MM.1S (cell line): ENCODE results near the gene BTBD9.

Experiments
- EZH2 ChIP-seq: fragments of 300-600 bp; sonication (generic); optimal IDR thresholded peaks from 2 replicates; pipeline ENCODE3; 2017; ENCODE audit warnings: low read depth, mild to moderate bottlenecking, antibody characterized with exemption, low read length, mixed read lengths
- TF ChIP-seq, protein P1 (sequence below): fragments of 300-600 bp; sonication (generic); IDR thresholded peaks from 2 replicates; pipeline ENCODE4 v1.5.1; 2016; ENCODE audit warnings: antibody characterized with exemption, low read length, mixed read lengths

DNA sequence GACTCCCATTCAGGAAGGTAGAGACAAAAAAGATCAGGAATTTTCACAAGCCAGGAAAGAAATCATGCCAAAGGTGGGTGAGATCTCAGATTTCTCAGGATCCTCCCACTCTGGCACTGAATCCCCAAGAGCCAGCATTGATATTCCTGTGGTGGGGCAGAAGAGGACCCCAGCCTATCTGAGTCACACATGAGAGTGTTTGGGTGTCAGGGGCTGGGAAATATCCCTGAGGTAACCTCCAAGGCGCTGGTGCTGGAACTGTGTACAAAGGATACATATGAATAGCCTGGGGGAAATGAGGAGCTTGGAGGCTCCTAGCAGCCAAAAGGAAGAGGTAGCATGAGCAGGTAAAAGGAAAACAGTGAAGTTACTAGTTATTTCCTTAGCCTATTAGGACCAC lies 369.4 kb downstream of the BTBD9 start:
- TF ChIP-seq, protein P1, sequence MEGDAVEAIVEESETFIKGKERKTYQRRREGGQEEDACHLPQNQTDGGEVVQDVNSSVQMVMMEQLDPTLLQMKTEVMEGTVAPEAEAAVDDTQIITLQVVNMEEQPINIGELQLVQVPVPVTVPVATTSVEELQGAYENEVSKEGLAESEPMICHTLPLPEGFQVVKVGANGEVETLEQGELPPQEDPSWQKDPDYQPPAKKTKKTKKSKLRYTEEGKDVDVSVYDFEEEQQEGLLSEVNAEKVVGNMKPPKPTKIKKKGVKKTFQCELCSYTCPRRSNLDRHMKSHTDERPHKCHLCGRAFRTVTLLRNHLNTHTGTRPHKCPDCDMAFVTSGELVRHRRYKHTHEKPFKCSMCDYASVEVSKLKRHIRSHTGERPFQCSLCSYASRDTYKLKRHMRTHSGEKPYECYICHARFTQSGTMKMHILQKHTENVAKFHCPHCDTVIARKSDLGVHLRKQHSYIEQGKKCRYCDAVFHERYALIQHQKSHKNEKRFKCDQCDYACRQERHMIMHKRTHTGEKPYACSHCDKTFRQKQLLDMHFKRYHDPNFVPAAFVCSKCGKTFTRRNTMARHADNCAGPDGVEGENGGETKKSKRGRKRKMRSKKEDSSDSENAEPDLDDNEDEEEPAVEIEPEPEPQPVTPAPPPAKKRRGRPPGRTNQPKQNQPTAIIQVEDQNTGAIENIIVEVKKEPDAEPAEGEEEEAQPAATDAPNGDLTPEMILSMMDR, result no peak
- no peak for TF ChIP-seq EZH2
